Astrocyte (in vitro differentiated cells and primary cell): ENCODE measurements around the gene ADAMTS16. TPM values are rescaled to one million over a fixed set of nuclear protein-coding genes. Genes with fewer than 3 reads are reported as not detected.

Experiments
- DNase-seq: peaks from one replicate; pipeline ENCODE4 v3.0.0-alpha.2; 2010; ENCODE audit warnings: low read depth
- FAIRE-seq: peaks from 2 replicates; lab custom pipeline; 2011; peaks lifted over from hg19 to GRCh38; lab: Jason Lieb, UNC
- H2AFZ ChIP-seq: 2 replicates; pipeline ENCODE4 v1.6.0; 2012; ENCODE audit warnings: low read depth, low read length, inconsistent platforms
- H3K27ac ChIP-seq: 2 replicates; pipeline ENCODE4 v1.5.1; 2011; ENCODE audit warnings: low read depth, low read length, inconsistent platforms
- H3K27me3 ChIP-seq: 2 replicates; pipeline ENCODE4 v1.6.0; 2011; ENCODE audit warnings: low read length, inconsistent platforms; ENCODE audit not compliant: insufficient read depth
- H3K36me3 ChIP-seq: 2 replicates; pipeline ENCODE4 v1.5.1; 2011; ENCODE audit warnings: low read length, inconsistent platforms; ENCODE audit not compliant: insufficient read depth
- H3K4me1 ChIP-seq: 2 replicates; pipeline ENCODE4 v1.5.1; 2011; ENCODE audit warnings: low read length, inconsistent platforms; ENCODE audit not compliant: insufficient read depth
- H3K4me2 ChIP-seq: 2 replicates; pipeline ENCODE4 v1.6.0; 2012; ENCODE audit warnings: low read length, inconsistent platforms
- H3K4me3 ChIP-seq: 2 replicates; pipeline ENCODE4 v1.5.1; 2011; ENCODE audit warnings: low read depth, mild to moderate bottlenecking, low read length, inconsistent platforms; ENCODE audit not compliant: insufficient read depth
- H3K79me2 ChIP-seq: 2 replicates; pipeline ENCODE4 v1.6.0; 2012; ENCODE audit warnings: mild to moderate bottlenecking, low read length, inconsistent platforms; ENCODE audit not compliant: insufficient read depth
- H3K9ac ChIP-seq: 2 replicates; pipeline ENCODE4 v1.6.0; 2012; ENCODE audit warnings: mild to moderate bottlenecking, low read length, inconsistent platforms
- H3K9me3 ChIP-seq: 2 replicates; pipeline ENCODE4 v1.5.1; 2012; ENCODE audit warnings: low read depth, mild to moderate bottlenecking, low read length, inconsistent platforms; ENCODE audit not compliant: insufficient read depth
- H4K20me1 ChIP-seq: 2 replicates; pipeline ENCODE4 v1.6.0; 2012; ENCODE audit warnings: low read length, inconsistent platforms; ENCODE audit not compliant: insufficient read depth
- H3K27ac Mint-ChIP-seq: one replicate; pipeline ENCODE4 v1.8.0; 2021; ENCODE audit warnings: mild to moderate bottlenecking, mixed read lengths; ENCODE audit not compliant: unreplicated experiment
- H3K27me3 Mint-ChIP-seq: one replicate; pipeline ENCODE4 v1.8.0; 2021; ENCODE audit warnings: low read depth, mixed read lengths; ENCODE audit not compliant: unreplicated experiment
- H3K36me3 Mint-ChIP-seq: one replicate; pipeline ENCODE4 v1.8.0; 2021; ENCODE audit warnings: low read depth, mixed read lengths; ENCODE audit not compliant: unreplicated experiment
- H3K4me1 Mint-ChIP-seq: one replicate; pipeline ENCODE4 v1.8.0; 2021; ENCODE audit warnings: low read depth, mixed read lengths; ENCODE audit not compliant: unreplicated experiment
- H3K4me3 Mint-ChIP-seq: one replicate; pipeline ENCODE4 v1.8.0; 2021; ENCODE audit warnings: mild to moderate bottlenecking, moderate library complexity, mixed read lengths; ENCODE audit not compliant: unreplicated experiment
- H3K9me3 Mint-ChIP-seq: one replicate; pipeline ENCODE4 v1.8.0; 2021; ENCODE audit warnings: mild to moderate bottlenecking, mixed read lengths; ENCODE audit not compliant: unreplicated experiment
- EZH2 ChIP-seq: IDR thresholded peaks from 2 replicates; pipeline ENCODE4 v1.6.1; 2012; ENCODE audit warnings: mild to moderate bottlenecking, low read length, inconsistent platforms; ENCODE audit not compliant: insufficient read depth
- total RNA-seq: library from RNA; stranded (reverse); gene quantifications from 2 replicates; pipeline ENCODE4 v1.2.1, GENCODE V29; 2021
- TF ChIP-seq, protein P1 (sequence below): IDR thresholded peaks from 2 replicates; pipeline ENCODE4 v1.5.1; 2011; ENCODE audit warnings: low read depth, mild to moderate bottlenecking, inconsistent platforms, low read length, moderate library complexity; ENCODE audit not compliant: insufficient read depth

Gene ADAMTS16
- total RNA-seq, 1 donor from 2014 or later = 5.7 TPM

GRCh38 chr5:5270958-5271785 lies 131.0 kb downstream of the ADAMTS16 start:
- Histone ChIP-seq H4K20me1 (no peaks in the 10 kb centered on the region), H3K27ac (peak overlapping the region; percentile 96), H3K4me2 (peak overlapping the region; percentile 92), H3K9ac (peak overlapping the region; percentile 84), H3K4me1 (peaks cover 18% of the 10 kb centered on the region), H2AFZ (peak overlapping the region; percentile 35), H3K27me3 (no peaks in the 10 kb centered on the region), H3K4me3 (peak overlapping the region; percentile 56), H3K9me3 (no peaks in the 10 kb centered on the region), H3K79me2 (no peaks in the 10 kb centered on the region), H3K36me3 (peaks cover 5% of the 10 kb centered on the region)
- H3K9me3 Mint-ChIP-seq = peaks cover 8% of the 10 kb centered on the region
- no peak for TF ChIP-seq EZH2
- TF ChIP-seq, protein P1, sequence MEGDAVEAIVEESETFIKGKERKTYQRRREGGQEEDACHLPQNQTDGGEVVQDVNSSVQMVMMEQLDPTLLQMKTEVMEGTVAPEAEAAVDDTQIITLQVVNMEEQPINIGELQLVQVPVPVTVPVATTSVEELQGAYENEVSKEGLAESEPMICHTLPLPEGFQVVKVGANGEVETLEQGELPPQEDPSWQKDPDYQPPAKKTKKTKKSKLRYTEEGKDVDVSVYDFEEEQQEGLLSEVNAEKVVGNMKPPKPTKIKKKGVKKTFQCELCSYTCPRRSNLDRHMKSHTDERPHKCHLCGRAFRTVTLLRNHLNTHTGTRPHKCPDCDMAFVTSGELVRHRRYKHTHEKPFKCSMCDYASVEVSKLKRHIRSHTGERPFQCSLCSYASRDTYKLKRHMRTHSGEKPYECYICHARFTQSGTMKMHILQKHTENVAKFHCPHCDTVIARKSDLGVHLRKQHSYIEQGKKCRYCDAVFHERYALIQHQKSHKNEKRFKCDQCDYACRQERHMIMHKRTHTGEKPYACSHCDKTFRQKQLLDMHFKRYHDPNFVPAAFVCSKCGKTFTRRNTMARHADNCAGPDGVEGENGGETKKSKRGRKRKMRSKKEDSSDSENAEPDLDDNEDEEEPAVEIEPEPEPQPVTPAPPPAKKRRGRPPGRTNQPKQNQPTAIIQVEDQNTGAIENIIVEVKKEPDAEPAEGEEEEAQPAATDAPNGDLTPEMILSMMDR = no peak
- FAIRE-seq = no peak
- H3K4me1 Mint-ChIP-seq = peaks cover 8% of the 10 kb centered on the region
- no peak overlapping the region for H3K4me3 Mint-ChIP-seq
- peaks cover 13% of the 10 kb centered on the region for H3K36me3 Mint-ChIP-seq
- peak; percentile 92 for DNase-seq
- no peak overlapping the region for H3K27ac Mint-ChIP-seq
- H3K27me3 Mint-ChIP-seq = peaks cover 4% of the 10 kb centered on the region

DNA sequence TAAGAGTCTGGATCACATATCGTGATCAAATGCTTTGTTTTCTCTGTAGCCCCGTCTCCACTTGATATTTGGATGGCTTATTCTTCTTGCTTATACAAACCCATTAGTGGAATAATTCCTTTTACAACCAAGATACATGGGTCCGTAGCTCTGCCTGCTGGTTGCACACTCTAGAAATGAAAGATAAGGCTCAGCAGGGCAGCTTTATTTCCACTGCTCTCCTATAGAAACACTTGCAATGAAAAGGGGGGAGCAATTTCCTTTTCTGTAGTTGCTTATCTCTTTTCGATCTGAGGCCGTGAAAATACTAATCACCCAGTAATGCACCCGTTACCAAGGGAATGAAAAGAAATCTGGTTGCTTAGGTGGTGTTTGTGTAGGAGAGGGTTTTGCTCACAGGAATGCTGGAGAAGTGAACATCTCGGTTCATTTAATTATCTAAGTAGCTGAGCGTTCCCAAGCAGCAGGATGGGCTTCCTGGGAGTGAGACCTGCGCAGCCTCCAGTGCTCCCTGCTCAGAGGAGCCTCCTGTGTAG lies 131.7 kb downstream of the ADAMTS16 start:
- H2AFZ ChIP-seq = peak overlapping the region; percentile 35
- no peaks in the 10 kb centered on the region for H3K79me2 ChIP-seq
- no peaks in the 10 kb centered on the region for H3K27me3 ChIP-seq
- peaks cover 13% of the 10 kb centered on the region for H3K36me3 Mint-ChIP-seq
- H3K27ac Mint-ChIP-seq = no peak overlapping the region
- H3K4me3 Mint-ChIP-seq = no peak overlapping the region
- H3K36me3 ChIP-seq = no peaks in the 10 kb centered on the region
- H3K4me1 ChIP-seq = peaks cover 18% of the 10 kb centered on the region
- DNase-seq (peak; percentile 89), FAIRE-seq (no peak)
- peak overlapping the region; percentile 92 for H3K4me2 ChIP-seq
- peaks cover 4% of the 10 kb centered on the region for H3K27me3 Mint-ChIP-seq
- H3K27ac ChIP-seq = peak overlapping the region; percentile 96
- peaks cover 8% of the 10 kb centered on the region for H3K4me1 Mint-ChIP-seq
- H3K9me3 ChIP-seq = no peaks in the 10 kb centered on the region
- H3K4me3 ChIP-seq = peak overlapping the region; percentile 56
- H4K20me1 ChIP-seq = no peaks in the 10 kb centered on the region
- H3K9ac ChIP-seq = peak overlapping the region; percentile 84
- H3K9me3 Mint-ChIP-seq = peaks cover 8% of the 10 kb centered on the region
- no peak for TF ChIP-seq EZH2
- TF ChIP-seq, protein P1 = no peak

- no peak overlapping the region for H3K27ac ChIP-seq
- H4K20me1 ChIP-seq = no peaks in the 10 kb centered on the region
- H3K9me3 ChIP-seq = no peaks in the 10 kb centered on the region
- no peak overlapping the region for H2AFZ ChIP-seq
- TF ChIP-seq EZH2 = no peak
- TF ChIP-seq, protein P1 = no peak
- H3K27ac Mint-ChIP-seq = no peak overlapping the region
- H3K27me3 ChIP-seq = no peaks in the 10 kb centered on the region
- H3K4me3 Mint-ChIP-seq = no peak overlapping the region
- FAIRE-seq (no peak), DNase-seq (no peak)
- no peaks in the 10 kb centered on the region for H3K79me2 ChIP-seq
- peaks cover 8% of the 10 kb centered on the region for H3K4me1 Mint-ChIP-seq
- H3K9me3 Mint-ChIP-seq = peaks cover 2% of the 10 kb centered on the region
- peaks cover 18% of the 10 kb centered on the region for H3K4me1 ChIP-seq
- no peak overlapping the region for H3K4me2 ChIP-seq
- H3K36me3 Mint-ChIP-seq = peaks cover 8% of the 10 kb centered on the region
- H3K36me3 ChIP-seq = no peaks in the 10 kb centered on the region
- no peak overlapping the region for H3K4me3 ChIP-seq
- no peak overlapping the region for H3K9ac ChIP-seq
- H3K27me3 Mint-ChIP-seq = peaks cover 4% of the 10 kb centered on the region
Observed at GRCh38 chr5:5273398-5273797, 133.3 kb downstream of the ADAMTS16 start.
